Stomach smooth muscle (tissue), 2 donors: ENCODE results near the gene PRPF6.

Experiments used
- H3K27ac ChIP-seq: one replicate; pipeline ENCODE4 v1.7.0; 2013; ENCODE audit warnings: mild to moderate bottlenecking, low read length, inconsistent platforms
- H3K27me3 ChIP-seq, 2 donors: one replicate each; pipeline ENCODE4 v1.7.0; 2013; ENCODE audit warnings: low read length in 2 of 2; ENCODE audit not compliant: insufficient read depth in 2 of 2, control insufficient read depth in 1 of 2
- H3K36me3 ChIP-seq, 2 donors: one replicate each; pipeline ENCODE4 v1.7.0; 2013; ENCODE audit warnings: low read length in 2 of 2; ENCODE audit not compliant: control insufficient read depth in 2 of 2, insufficient read depth in 2 of 2
- H3K4me1 ChIP-seq: one replicate; pipeline ENCODE4 v1.7.0; 2013; ENCODE audit warnings: low read length; ENCODE audit not compliant: control insufficient read depth, insufficient read depth
- H3K4me3 ChIP-seq, 2 donors: one replicate each; pipeline ENCODE4 v1.7.0; 2013; ENCODE audit warnings: low read length in 2 of 2
- H3K9ac ChIP-seq, 2 donors: one replicate each; pipeline ENCODE4 v1.7.0; 2013; ENCODE audit warnings: low read length in 2 of 2, mild to moderate bottlenecking in 1 of 2
- H3K9me3 ChIP-seq, 2 donors: one replicate each; pipeline ENCODE4 v1.7.0; 2013; ENCODE audit warnings: low read length in 2 of 2; ENCODE audit not compliant: control insufficient read depth in 2 of 2
- donor health status: healthy.
- donor health status: Pancreatic carcinoma.

The PRPF6 gene

GRCh38 chr20:64048402-64049044 is 67.6 kb downstream of the PRPF6 start:
- Histone ChIP-seq H3K4me3 (peak overlapping the region in 1 of 2 donors; percentile 40), H3K27ac (no peak overlapping the region)

DNA sequence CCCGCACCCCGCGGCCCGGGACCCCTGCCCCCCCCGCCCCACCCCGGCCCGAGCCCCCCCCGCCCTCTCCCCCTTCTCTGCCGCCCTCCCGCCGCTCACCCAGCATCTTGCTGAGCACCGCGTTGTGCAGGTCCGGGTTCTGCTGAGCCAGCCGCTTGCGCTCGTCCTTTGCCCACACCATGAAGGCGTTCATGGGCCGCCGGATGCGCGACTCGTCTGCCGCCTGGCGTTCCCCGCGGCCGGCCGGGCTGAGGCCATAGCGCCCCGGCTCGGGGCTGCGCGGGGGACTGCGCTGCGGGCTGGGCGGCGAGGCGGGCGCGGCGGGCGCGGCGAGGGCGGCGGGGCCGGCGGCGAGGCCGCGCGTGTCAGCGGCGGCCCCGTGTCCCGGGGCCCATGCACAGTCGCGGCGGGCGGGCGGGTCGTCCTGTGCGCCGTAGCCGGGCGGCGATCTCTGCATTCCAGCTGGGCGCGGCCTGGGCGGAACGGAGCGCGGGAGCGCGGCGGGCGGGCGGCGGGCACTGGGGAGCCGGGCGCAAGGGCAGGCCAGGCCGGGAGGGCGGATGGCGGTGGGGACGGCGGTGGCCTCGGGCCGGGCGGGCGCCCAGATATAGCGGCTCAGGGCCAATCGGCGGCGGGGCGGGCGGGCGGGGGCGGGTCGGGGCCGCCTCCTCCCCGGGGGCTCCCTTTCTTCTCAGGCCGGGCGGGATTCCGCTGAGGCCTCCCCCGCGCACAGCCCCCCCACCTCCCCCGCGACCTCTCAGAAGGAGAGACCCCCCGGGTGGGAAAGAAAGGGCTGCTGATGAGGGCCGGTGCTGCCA is 68.3 kb downstream of the PRPF6 start, which contains the start of gene SOX18:
SOX18 (minus strand) TSS at position 580 of the 818 bp plus-strand sequence; CDS start at position 457, 123 bp downstream.
- peak within 1 kb of the TSS in 1 of 2 donors; percentile 40 for H3K4me3 ChIP-seq
- peaks cover 7% of the 10 kb centered on the region for H3K4me1 ChIP-seq
- H3K27me3 ChIP-seq: peaks cover 51 to 72% of the 10 kb centered on the region in 2 donors

More at GRCh38 chr20:64048402-64049044, 67.6 kb downstream of the PRPF6 start:
- Histone ChIP-seq H3K27me3 (peaks cover 47 to 68% of the 10 kb centered on the region in 2 donors), H3K36me3 (no peaks in the 10 kb centered on the region), H3K9me3 (no peaks in the 10 kb centered on the region), H3K4me1 (peaks cover 7% of the 10 kb centered on the region), H3K9ac (no peak overlapping the region)

DNA sequence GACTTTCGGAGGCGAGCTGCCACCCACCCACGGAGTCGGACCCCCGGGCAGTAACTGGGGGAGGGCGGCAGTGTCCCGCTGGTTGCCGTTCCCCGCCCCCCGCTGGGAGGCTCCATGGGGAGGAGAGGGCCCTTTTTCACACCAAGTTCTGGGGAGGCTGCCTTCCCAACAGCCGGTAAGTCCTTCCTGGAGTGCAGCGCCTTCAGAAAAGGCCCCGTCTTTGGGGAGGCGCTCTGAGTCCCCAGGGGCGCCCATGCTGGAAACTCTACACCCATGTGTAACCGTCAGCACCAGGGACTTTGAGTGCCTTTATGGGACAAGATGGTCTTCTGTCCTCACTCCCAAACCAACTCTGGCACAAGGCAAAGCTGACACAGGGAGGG is 68.9 kb downstream of the PRPF6 start:
- no peak overlapping the region for H3K27ac ChIP-seq
- H3K27me3 ChIP-seq: peaks cover 49 to 68% of the 10 kb centered on the region in 2 donors
- peak overlapping the region in 1 of 2 donors; percentile 29 for H3K4me3 ChIP-seq
- no peaks in the 10 kb centered on the region for H3K36me3 ChIP-seq
- no peak overlapping the region for H3K9ac ChIP-seq
- no peaks in the 10 kb centered on the region for H3K9me3 ChIP-seq
- peaks cover 7% of the 10 kb centered on the region for H3K4me1 ChIP-seq

More for the DNA sequence above, 68.3 kb downstream of the PRPF6 start, which contains the start of gene SOX18:
- Histone ChIP-seq H3K9me3 (no peaks in the 10 kb centered on the region), H3K36me3 (no peaks in the 10 kb centered on the region), H3K27ac (peak within 1 kb of the TSS; percentile 41), H3K9ac (no peak within 1 kb of the TSS)

DNA sequence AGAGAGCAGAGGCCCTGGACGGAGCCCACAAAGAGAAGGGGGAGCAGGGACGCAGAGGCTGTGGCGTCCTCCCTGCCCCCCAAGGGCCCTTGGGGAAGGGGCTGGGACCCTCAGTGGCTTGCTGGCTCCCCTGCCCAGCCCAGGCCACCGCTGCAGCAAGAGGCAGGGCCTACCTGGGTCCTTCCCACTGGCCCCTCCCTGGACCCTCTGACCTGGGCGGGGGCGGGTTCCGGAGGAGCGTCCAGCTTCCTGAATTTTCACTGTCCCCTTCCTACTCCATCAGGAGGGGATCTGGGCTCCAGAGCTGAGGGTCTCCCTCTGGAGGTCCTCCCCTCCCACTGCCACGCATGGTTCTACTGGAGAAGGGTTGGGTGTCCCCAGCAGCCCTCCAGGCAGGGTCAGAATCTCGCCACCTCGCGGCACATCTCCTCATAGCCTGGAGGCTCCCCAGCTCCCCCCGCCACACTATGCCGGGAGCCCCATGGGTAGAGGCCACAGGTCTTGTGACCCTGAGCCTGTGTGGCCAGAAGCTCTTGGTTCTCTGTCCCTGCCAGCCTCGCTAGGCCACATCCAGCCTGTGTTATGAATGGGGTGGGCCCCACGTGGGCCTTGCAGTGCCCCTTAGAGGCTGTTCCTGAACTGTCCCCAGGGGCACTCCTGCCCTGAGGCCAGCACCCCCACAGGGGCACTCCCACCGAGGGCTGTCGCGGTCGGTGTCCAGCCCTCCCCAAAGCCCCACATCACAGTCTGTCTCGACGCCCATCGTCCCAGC is 69.5 kb downstream of the PRPF6 start:
- peaks cover 48 to 65% of the 10 kb centered on the region in 2 donors for H3K27me3 ChIP-seq
- peak overlapping the region in 1 of 2 donors; percentile 29 for H3K4me3 ChIP-seq
- H3K36me3 ChIP-seq: no peaks in the 10 kb centered on the region
- H3K27ac ChIP-seq: peak overlapping the region; percentile 41
- no peaks in the 10 kb centered on the region for H3K9me3 ChIP-seq
- H3K4me1 ChIP-seq: peaks cover 7% of the 10 kb centered on the region
- no peak overlapping the region for H3K9ac ChIP-seq

- Histone ChIP-seq H3K36me3 (no peaks in the 10 kb centered on the region), H3K27ac (peak overlapping the region; percentile 41), H3K4me3 (no peak overlapping the region), H3K9ac (no peak overlapping the region), H3K9me3 (no peaks in the 10 kb centered on the region), H3K27me3 (peaks cover 46 to 60% of the 10 kb centered on the region in 2 donors), H3K4me1 (peaks cover 7% of the 10 kb centered on the region)
Observed at GRCh38 chr20:64051033-64051452, 70.1 kb downstream of the PRPF6 start.

GRCh38 chr20:64051561-64052325 is 70.8 kb downstream of the PRPF6 start:
- peaks cover 7% of the 10 kb centered on the region for H3K4me1 ChIP-seq
- peaks cover 40 to 55% of the 10 kb centered on the region in 2 donors for H3K27me3 ChIP-seq
- no peaks in the 10 kb centered on the region for H3K36me3 ChIP-seq
- H3K9me3 ChIP-seq: no peaks in the 10 kb centered on the region
- no peak overlapping the region for H3K9ac ChIP-seq
- peak overlapping the region; percentile 41 for H3K27ac ChIP-seq
- no peak overlapping the region for H3K4me3 ChIP-seq

DNA sequence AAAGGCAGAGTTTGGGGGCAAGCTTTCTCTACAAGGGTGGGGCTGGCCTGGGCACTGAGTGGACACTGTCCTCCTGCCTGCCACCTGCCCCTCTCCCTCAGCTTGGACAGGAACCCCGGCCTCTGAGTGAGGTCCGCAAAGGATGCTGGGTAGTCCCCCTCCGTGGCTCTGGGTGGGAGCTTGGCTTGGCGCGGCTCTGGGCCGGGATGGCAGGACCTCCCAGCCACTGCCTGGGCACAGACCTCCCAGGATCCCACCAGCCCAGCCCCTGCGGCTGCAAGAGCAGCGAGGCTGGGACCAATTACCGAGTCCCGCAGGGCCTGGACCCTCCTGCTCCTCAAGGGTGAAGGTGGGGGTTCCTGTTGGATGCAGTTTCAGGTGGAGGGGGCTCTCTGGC is 71.4 kb downstream of the PRPF6 start:
- H3K4me3 ChIP-seq: no peak overlapping the region
- peaks cover 36 to 54% of the 10 kb centered on the region in 2 donors for H3K27me3 ChIP-seq
- H3K9ac ChIP-seq: no peak overlapping the region
- peak overlapping the region; percentile 41 for H3K27ac ChIP-seq
- H3K9me3 ChIP-seq: no peaks in the 10 kb centered on the region
- no peaks in the 10 kb centered on the region for H3K36me3 ChIP-seq
- H3K4me1 ChIP-seq: peaks cover 7% of the 10 kb centered on the region

DNA sequence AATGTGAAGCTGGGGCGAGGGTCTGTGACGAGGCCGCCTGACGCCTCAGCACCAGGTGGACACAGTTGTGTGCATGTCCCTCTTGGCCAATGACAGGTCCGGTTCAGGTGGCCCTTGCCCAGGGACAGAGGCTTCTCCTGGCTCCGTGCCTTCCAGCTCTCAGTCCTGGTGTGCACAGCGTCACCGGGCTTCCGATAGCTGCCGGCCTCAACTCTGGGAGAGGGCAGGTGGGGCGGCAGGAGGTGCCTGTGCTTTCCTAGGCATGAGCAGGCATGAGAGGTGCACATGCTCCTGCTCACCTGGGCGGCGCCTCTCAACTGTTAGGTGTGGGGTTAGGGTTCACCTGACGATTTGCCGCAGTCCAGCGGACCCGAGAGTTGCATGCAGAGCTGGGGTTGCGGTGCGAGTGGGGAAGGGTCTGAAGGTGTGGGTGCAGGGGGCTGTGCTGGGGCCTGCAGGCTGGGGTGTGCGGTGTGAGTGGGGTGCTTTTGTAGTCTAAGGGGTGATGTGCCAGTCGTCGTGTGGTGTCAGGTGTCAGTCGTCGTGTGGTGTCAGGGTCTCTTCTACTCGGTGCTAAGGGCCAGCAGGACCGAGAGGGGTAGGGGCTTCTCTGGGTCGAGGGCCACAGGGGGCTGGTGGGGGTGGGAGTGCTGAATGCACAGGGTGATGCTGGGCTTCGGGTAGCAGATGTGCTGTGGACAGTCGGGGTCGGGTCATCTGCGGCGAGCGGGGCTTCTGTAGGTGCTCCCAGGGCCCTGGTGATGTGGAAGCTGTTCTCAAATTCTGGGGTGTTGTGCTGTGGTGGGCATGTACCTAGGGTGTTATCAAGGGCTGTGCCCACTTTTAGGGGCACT is 72.3 kb downstream of the PRPF6 start:
- Histone ChIP-seq H3K4me3 (no peak overlapping the region), H3K36me3 (no peaks in the 10 kb centered on the region), H3K9ac (no peak overlapping the region), H3K27ac (no peak overlapping the region), H3K27me3 (peaks cover 39 to 49% of the 10 kb centered on the region in 2 donors), H3K9me3 (no peaks in the 10 kb centered on the region), H3K4me1 (peaks cover 9% of the 10 kb centered on the region)

- H3K36me3 ChIP-seq: no peaks in the 10 kb centered on the region
- H3K4me3 ChIP-seq: no peak overlapping the region
- peaks cover 39 to 44% of the 10 kb centered on the region in 2 donors for H3K27me3 ChIP-seq
- H3K4me1 ChIP-seq: peaks cover 4% of the 10 kb centered on the region
- no peaks in the 10 kb centered on the region for H3K9me3 ChIP-seq
- H3K9ac ChIP-seq: peak overlapping the region in 1 of 2 donors; percentile 13
- H3K27ac ChIP-seq: no peak overlapping the region
Observed at GRCh38 chr20:64053841-64054661, 73.1 kb downstream of the PRPF6 start.
